ENCODE results near the gene GOLPH3L.

DNA sequence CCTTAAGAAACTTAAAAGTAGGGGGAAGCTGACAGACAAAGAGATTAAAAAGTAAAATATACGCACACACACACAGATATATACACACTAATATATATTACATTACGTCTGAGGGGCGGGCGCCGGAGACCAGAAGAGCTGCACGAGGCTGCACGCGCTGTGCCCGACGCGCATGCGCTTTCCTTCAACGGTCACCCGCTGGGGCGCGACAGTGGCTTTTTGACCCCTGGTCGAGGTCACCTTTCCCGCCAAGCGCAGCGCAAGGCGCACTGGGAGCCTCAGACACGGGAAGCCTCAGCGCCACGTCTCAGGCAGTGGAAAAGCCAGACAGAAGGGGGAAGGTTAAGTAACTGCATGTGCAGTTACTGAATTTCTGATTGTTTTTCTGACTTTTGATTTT lies 23.7 kb upstream of the GOLPH3L start, which contains the start of gene HORMAD1:
- TF ChIP-seq, protein P1, sequence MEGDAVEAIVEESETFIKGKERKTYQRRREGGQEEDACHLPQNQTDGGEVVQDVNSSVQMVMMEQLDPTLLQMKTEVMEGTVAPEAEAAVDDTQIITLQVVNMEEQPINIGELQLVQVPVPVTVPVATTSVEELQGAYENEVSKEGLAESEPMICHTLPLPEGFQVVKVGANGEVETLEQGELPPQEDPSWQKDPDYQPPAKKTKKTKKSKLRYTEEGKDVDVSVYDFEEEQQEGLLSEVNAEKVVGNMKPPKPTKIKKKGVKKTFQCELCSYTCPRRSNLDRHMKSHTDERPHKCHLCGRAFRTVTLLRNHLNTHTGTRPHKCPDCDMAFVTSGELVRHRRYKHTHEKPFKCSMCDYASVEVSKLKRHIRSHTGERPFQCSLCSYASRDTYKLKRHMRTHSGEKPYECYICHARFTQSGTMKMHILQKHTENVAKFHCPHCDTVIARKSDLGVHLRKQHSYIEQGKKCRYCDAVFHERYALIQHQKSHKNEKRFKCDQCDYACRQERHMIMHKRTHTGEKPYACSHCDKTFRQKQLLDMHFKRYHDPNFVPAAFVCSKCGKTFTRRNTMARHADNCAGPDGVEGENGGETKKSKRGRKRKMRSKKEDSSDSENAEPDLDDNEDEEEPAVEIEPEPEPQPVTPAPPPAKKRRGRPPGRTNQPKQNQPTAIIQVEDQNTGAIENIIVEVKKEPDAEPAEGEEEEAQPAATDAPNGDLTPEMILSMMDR (IDR thresholded peaks at IDR 0.05), result no peak
- no peak for TF ChIP-seq POLR2A (IDR thresholded peaks at IDR 0.05)
